ENCODE measurements around the gene DENND1A. TPM values are rescaled to one million over a fixed set of nuclear protein-coding genes. Genes with fewer than 3 reads are reported as not detected.

Gene DENND1A
- total RNA-seq, 1 experiment from 2014 or later: 23.5 TPM

- TF ChIP-seq PRDM15 (CRISPR knock-in tag; IDR thresholded peaks at IDR 0.05) (no peak), FOXK1 (CRISPR knock-in tag; IDR thresholded peaks at IDR 0.05) (no peak), AFF4 (CRISPR knock-in tag; IDR thresholded peaks at IDR 0.05; ENCODE audit: borderline replicate concordance) (no peak)
Observed at GRCh38 chr9:123725389-123725788, 204.5 kb downstream of the DENND1A start (continued).

- ChIA-PET CTCF (interaction anchor here (0.5 to 1.7 kb wide), 9 partner anchors 17 to 410 kb away, joined by 3 to 4 read pairs (median 3); partner anchors contain the start of gene LHX2), POLR2A (no interaction called here)
- no peak for ATAC-seq
- no peak overlapping the region for H3K4me3 Mint-ChIP-seq
- H3K9me3 Mint-ChIP-seq: peaks cover 49% of the 10 kb centered on the region
- peaks cover 14% of the 10 kb centered on the region for H3K4me1 Mint-ChIP-seq
- TF ChIP-seq USF1 (CRISPR knock-in tag; IDR thresholded peaks at IDR 0.05) (no peak), MYBL2 (CRISPR knock-in tag; IDR thresholded peaks at IDR 0.05) (no peak)
- no peak for DNase-seq (ENCODE audit: low spot score)
- peaks cover 2% of the 10 kb centered on the region for H3K27me3 Mint-ChIP-seq (ENCODE audit: low read depth)
- no peak overlapping the region for H3K27ac Mint-ChIP-seq
- peaks cover 51% of the 10 kb centered on the region for H3K36me3 Mint-ChIP-seq
Observed at GRCh38 chr9:123724211-123724796, 205.6 kb downstream of the DENND1A start.

GRCh38 chr9:123723135-123723875, 206.6 kb downstream of the DENND1A start:
- no peak overlapping the region for H3K27ac Mint-ChIP-seq
- peaks cover 14% of the 10 kb centered on the region for H3K4me1 Mint-ChIP-seq
- no peak overlapping the region for H3K4me3 Mint-ChIP-seq
- no peak for ATAC-seq
- H3K27me3 Mint-ChIP-seq (ENCODE audit: low read depth): peaks cover 2% of the 10 kb centered on the region
- POLR2A ChIA-PET: no interaction called here
- peaks cover 53% of the 10 kb centered on the region for H3K9me3 Mint-ChIP-seq
- no peak for DNase-seq (ENCODE audit: low spot score)
- CTCF ChIA-PET: interaction anchor here (1.4 kb wide), 1 partner anchor 318 kb away, joined by 3 read pairs; no protein-coding TSS in a partner anchor
- H3K36me3 Mint-ChIP-seq: peaks cover 51% of the 10 kb centered on the region
- TF ChIP-seq ERG (CRISPR knock-in tag; IDR thresholded peaks at IDR 0.05): no peak
- TF ChIP-seq TCF7 (CRISPR knock-in tag; IDR thresholded peaks at IDR 0.05; ENCODE audit: low read depth): no peak
- no peak for TF ChIP-seq HMGXB4 (CRISPR knock-in tag; IDR thresholded peaks at IDR 0.05)
- TF ChIP-seq NFE2L1 (CRISPR knock-in tag; IDR thresholded peaks at IDR 0.05): no peak
- no peak for TF ChIP-seq AFF4 (CRISPR knock-in tag; IDR thresholded peaks at IDR 0.05; ENCODE audit: borderline replicate concordance)
- TF ChIP-seq ZNF219 (CRISPR knock-in tag; IDR thresholded peaks at IDR 0.05; ENCODE audit: borderline replicate concordance): no peak
- TF ChIP-seq NR2C2 (CRISPR knock-in tag; IDR thresholded peaks at IDR 0.05): no peak
- TF ChIP-seq HMGA2 (CRISPR knock-in tag; IDR thresholded peaks at IDR 0.05): no peak
